Body of pancreas (tissue), 4 donors: ENCODE measurements around the gene NFIA.

Experiments used
- POLR2A ChIP-seq, 3 donors: fragments of 450-650 bp; IDR thresholded peaks; one replicate each; pipeline ENCODE4 v1.6.1; 2016; ENCODE audit warnings: antibody characterized with exemption in 3 of 3, mild to moderate bottlenecking in 2 of 3
- TF ChIP-seq, protein P1 (sequence below), 7 experiments: fragments of 450-650 bp in 4 of 7; fragments of 200-600 bp in 3 of 7; sonication (generic) in 3 of 7; IDR thresholded peaks; one replicate each; pipeline ENCODE4 v1.5.1; 2016 to 2019; ENCODE audit warnings: antibody characterized with exemption in 7 of 7

DNA sequence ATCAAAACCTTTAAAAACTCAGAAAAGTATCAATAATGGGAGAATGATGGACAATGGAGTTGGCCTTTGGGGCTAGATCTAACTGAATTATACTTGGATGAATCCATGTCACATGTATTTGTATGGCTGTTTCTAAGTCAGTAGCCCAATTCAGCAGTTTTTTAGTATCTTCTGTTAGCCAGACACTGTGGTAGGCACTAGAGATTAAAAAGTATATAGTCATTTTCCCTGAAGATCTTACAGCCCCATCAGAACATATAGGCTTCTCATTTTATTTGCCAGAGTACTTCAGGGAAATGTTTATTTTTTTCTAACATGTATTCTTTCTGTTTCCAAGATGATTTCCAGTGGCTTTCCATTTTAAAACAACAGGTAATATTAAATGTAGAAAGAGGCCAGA, 273.7 kb downstream of the NFIA start:
- TF ChIP-seq POLR2A (IDR thresholded peaks at IDR 0.05) = no peak
- TF ChIP-seq, protein P1, sequence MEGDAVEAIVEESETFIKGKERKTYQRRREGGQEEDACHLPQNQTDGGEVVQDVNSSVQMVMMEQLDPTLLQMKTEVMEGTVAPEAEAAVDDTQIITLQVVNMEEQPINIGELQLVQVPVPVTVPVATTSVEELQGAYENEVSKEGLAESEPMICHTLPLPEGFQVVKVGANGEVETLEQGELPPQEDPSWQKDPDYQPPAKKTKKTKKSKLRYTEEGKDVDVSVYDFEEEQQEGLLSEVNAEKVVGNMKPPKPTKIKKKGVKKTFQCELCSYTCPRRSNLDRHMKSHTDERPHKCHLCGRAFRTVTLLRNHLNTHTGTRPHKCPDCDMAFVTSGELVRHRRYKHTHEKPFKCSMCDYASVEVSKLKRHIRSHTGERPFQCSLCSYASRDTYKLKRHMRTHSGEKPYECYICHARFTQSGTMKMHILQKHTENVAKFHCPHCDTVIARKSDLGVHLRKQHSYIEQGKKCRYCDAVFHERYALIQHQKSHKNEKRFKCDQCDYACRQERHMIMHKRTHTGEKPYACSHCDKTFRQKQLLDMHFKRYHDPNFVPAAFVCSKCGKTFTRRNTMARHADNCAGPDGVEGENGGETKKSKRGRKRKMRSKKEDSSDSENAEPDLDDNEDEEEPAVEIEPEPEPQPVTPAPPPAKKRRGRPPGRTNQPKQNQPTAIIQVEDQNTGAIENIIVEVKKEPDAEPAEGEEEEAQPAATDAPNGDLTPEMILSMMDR (IDR thresholded peaks at IDR 0.05) = no peak
